A549 (cell line): ENCODE data around the gene COX6B1.

Experiments
- CHD4 ChIP-seq: fragments of 200-600 bp; sonication (generic); IDR thresholded peaks from 2 replicates; pipeline ENCODE4 v1.6.1; 2016; ENCODE audit warnings: antibody characterized with exemption, mild to moderate bottlenecking, borderline replicate concordance
- EP300 ChIP-seq, 2 experiments: fragments of >200 bp; sonication (Bioruptor Twin); formaldehyde crosslinking; IDR thresholded peaks; 2 replicates in 1 of 2; 3 replicates in 1 of 2; pipeline ENCODE4 v1.6.1; 2016 to 2017
- TF ChIP-seq, protein P1 (sequence below): fragments of >200 bp; sonication (Bioruptor Twin); formaldehyde crosslinking; IDR thresholded peaks from 3 replicates; pipeline ENCODE4 v1.5.1; 2016

DNA sequence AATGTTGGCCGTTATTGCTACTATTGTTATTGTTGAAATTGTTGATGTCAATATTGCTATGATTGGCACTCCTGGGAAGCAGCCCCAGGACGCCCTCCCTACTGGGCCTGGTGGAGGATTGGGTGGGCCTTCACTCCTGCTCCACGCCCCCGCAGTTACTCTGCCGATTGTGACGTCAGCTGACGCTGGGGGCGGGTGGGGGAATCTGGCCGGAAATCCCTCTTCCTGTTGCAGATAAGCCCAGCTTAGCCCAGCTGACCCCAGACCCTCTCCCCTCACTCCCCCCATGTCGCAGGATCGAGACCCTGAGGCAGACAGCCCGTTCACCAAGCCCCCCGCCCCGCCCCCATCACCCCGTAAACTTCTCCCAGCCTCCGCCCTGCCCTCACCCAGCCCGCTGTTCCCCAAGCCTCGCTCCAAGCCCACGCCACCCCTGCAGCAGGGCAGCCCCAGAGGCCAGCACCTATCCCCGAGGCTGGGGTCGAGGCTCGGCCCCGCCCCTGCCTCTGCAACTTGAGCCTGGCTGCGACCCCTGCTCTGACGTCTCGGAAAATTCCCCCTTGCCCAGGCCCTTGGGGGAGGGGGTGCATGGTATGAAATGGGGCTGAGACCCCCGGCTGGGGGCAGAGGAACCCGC, 6.5 kb upstream of the COX6B1 start, which contains the start of gene ETV2:
- no peak for TF ChIP-seq EP300 (IDR thresholded peaks at IDR 0.05)
- TF ChIP-seq CHD4, result no peak
- TF ChIP-seq, protein P1, sequence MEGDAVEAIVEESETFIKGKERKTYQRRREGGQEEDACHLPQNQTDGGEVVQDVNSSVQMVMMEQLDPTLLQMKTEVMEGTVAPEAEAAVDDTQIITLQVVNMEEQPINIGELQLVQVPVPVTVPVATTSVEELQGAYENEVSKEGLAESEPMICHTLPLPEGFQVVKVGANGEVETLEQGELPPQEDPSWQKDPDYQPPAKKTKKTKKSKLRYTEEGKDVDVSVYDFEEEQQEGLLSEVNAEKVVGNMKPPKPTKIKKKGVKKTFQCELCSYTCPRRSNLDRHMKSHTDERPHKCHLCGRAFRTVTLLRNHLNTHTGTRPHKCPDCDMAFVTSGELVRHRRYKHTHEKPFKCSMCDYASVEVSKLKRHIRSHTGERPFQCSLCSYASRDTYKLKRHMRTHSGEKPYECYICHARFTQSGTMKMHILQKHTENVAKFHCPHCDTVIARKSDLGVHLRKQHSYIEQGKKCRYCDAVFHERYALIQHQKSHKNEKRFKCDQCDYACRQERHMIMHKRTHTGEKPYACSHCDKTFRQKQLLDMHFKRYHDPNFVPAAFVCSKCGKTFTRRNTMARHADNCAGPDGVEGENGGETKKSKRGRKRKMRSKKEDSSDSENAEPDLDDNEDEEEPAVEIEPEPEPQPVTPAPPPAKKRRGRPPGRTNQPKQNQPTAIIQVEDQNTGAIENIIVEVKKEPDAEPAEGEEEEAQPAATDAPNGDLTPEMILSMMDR, result no peak
